Activated CD8-positive, alpha-beta T cell treated with anti-CD3 and anti-CD28 coated beads, Interleukin-2, amount 10 ng/mL, durations not matched to agents 7 days and 5 days (primary cell): Measurements from ENCODE around the gene P2RX2. TPM values are rescaled to one million over a fixed set of nuclear protein-coding genes. Genes with fewer than 3 reads are reported as not detected.

ENCODE experiments used
- ATAC-seq: fragments of 150-1000 bp; cut with Tn5 transposase; one replicate; pipeline ENCODE4 v1.10.0; 2021; ENCODE audit warnings: moderate library complexity
- CTCF ChIA-PET: fragments of 350-600 bp; sonication (Branson Sonifier 250); formaldehyde crosslinking; loops from one replicate; lab custom pipeline; 2021; ENCODE audit warnings: antibody characterized with exemption; lab: Charles Lee
- POLR2A ChIA-PET: fragments of 350-600 bp; sonication (Branson Sonifier 250); formaldehyde crosslinking; loops from one replicate; lab custom pipeline; 2021; ENCODE audit warnings: antibody characterized with exemption; lab: Charles Lee
- DNase-seq: peaks from one replicate; pipeline ENCODE4 v3.0.0-alpha.2; 2020
- H3K27ac Mint-ChIP-seq: one replicate; pipeline ENCODE4 v1.8.0; 2021; ENCODE audit warnings: mild to moderate bottlenecking, mixed read lengths
- H3K27me3 Mint-ChIP-seq: one replicate; pipeline ENCODE4 v1.8.0; 2021; ENCODE audit warnings: low read depth, mixed read lengths
- H3K36me3 Mint-ChIP-seq: one replicate; pipeline ENCODE4 v1.8.0; 2021; ENCODE audit warnings: low read depth, mixed read lengths
- H3K4me1 Mint-ChIP-seq: one replicate; pipeline ENCODE4 v1.8.0; 2021; ENCODE audit warnings: low read depth, mixed read lengths
- H3K4me3 Mint-ChIP-seq: one replicate; pipeline ENCODE4 v1.8.0; 2021; ENCODE audit warnings: mild to moderate bottlenecking, mixed read lengths
- H3K9me3 Mint-ChIP-seq: one replicate; pipeline ENCODE4 v1.8.0; 2022; ENCODE audit warnings: mixed read lengths; ENCODE audit not compliant: insufficient read depth
- total RNA-seq, 2 experiments: library from RNA; stranded (reverse); gene quantifications; one replicate each; pipeline ENCODE4 v1.2.3, GENCODE V29; 2021

P2RX2 gene
- total RNA-seq, 2 experiments from 2014 or later = not detected

GRCh38 chr12:132586929-132587328, 31.6 kb upstream of the P2RX2 start:
- Mint-ChIP-seq H3K4me1 (no peaks in the 10 kb centered on the region), H3K4me3 (no peak overlapping the region), H3K9me3 (no peaks in the 10 kb centered on the region), H3K27ac (no peak overlapping the region), H3K27me3 (no peaks in the 10 kb centered on the region), H3K36me3 (no peaks in the 10 kb centered on the region)
- POLR2A ChIA-PET = no interaction called here
- CTCF ChIA-PET = no interaction called here
- no peak for ATAC-seq
- no peak for DNase-seq

GRCh38 chr12:132587781-132588180, 30.8 kb upstream of the P2RX2 start:
- H3K4me3 Mint-ChIP-seq = no peak overlapping the region
- no peaks in the 10 kb centered on the region for H3K4me1 Mint-ChIP-seq
- DNase-seq (no peak), ATAC-seq (no peak)
- no peaks in the 10 kb centered on the region for H3K27me3 Mint-ChIP-seq
- no peaks in the 10 kb centered on the region for H3K9me3 Mint-ChIP-seq
- POLR2A ChIA-PET = no interaction called here
- CTCF ChIA-PET = no interaction called here
- H3K36me3 Mint-ChIP-seq = no peaks in the 10 kb centered on the region
- no peak overlapping the region for H3K27ac Mint-ChIP-seq

GRCh38 chr12:132588319-132588718, 30.3 kb upstream of the P2RX2 start:
- ChIA-PET POLR2A (no interaction called here), CTCF (no interaction called here)
- ATAC-seq (peak; percentile 38), DNase-seq (no peak)
- no peaks in the 10 kb centered on the region for H3K27me3 Mint-ChIP-seq
- no peaks in the 10 kb centered on the region for H3K9me3 Mint-ChIP-seq
- H3K4me3 Mint-ChIP-seq = no peak overlapping the region
- H3K4me1 Mint-ChIP-seq = no peaks in the 10 kb centered on the region
- no peaks in the 10 kb centered on the region for H3K36me3 Mint-ChIP-seq
- H3K27ac Mint-ChIP-seq = no peak overlapping the region

- CTCF ChIA-PET = interaction anchor here (1.5 kb wide), 1 partner anchor 28 kb away, joined by 6 read pairs; no protein-coding TSS in a partner anchor
- POLR2A ChIA-PET = no interaction called here
- no peaks in the 10 kb centered on the region for H3K9me3 Mint-ChIP-seq
- ATAC-seq = no peak
- DNase-seq = no peak
- H3K4me3 Mint-ChIP-seq = no peak overlapping the region
- H3K27me3 Mint-ChIP-seq = no peaks in the 10 kb centered on the region
- H3K36me3 Mint-ChIP-seq = no peaks in the 10 kb centered on the region
- H3K4me1 Mint-ChIP-seq = no peaks in the 10 kb centered on the region
- H3K27ac Mint-ChIP-seq = no peak overlapping the region
These were observed 29.5 kb upstream of the P2RX2 start for GRCh38 chr12:132588821-132589669.

- ChIA-PET CTCF (interaction anchor here (1.0 to 1.1 kb wide), 2 partner anchors 24 to 30 kb away, joined by 3 to 4 read pairs; no protein-coding TSS in a partner anchor), POLR2A (no interaction called here)
- no peak for DNase-seq
- Mint-ChIP-seq H3K36me3 (no peaks in the 10 kb centered on the region), H3K4me3 (no peak overlapping the region), H3K27ac (no peak overlapping the region), H3K27me3 (no peaks in the 10 kb centered on the region), H3K9me3 (no peaks in the 10 kb centered on the region), H3K4me1 (no peaks in the 10 kb centered on the region)
- ATAC-seq = no peak
These were observed 27.3 kb upstream of the P2RX2 start for GRCh38 chr12:132591107-132591935.

GRCh38 chr12:132592282-132592970, 26.1 kb upstream of the P2RX2 start:
- no peak overlapping the region for H3K27ac Mint-ChIP-seq

GRCh38 chr12:132593071-132593470, 25.5 kb upstream of the P2RX2 start:
- Mint-ChIP-seq H3K27ac (no peak overlapping the region), H3K27me3 (peaks cover 7% of the 10 kb centered on the region), H3K9me3 (no peaks in the 10 kb centered on the region), H3K4me3 (no peak overlapping the region), H3K4me1 (peaks cover 7% of the 10 kb centered on the region), H3K36me3 (no peaks in the 10 kb centered on the region)
- DNase-seq (no peak), ATAC-seq (no peak)
- POLR2A ChIA-PET = no interaction called here
- CTCF ChIA-PET = no interaction called here

More at GRCh38 chr12:132592282-132592970, 26.1 kb upstream of the P2RX2 start:
- H3K27me3 Mint-ChIP-seq = peaks cover 3% of the 10 kb centered on the region
- H3K36me3 Mint-ChIP-seq = no peaks in the 10 kb centered on the region
- ChIA-PET CTCF (no interaction called here), POLR2A (no interaction called here)
- H3K4me1 Mint-ChIP-seq = peaks cover 3% of the 10 kb centered on the region
- ATAC-seq (no peak), DNase-seq (no peak)
- no peak overlapping the region for H3K4me3 Mint-ChIP-seq
- H3K9me3 Mint-ChIP-seq = no peaks in the 10 kb centered on the region

GRCh38 chr12:132593521-132593920, 25.1 kb upstream of the P2RX2 start:
- ChIA-PET CTCF (no interaction called here), POLR2A (no interaction called here)
- DNase-seq (no peak), ATAC-seq (no peak)
- Mint-ChIP-seq H3K27me3 (peaks cover 8% of the 10 kb centered on the region), H3K9me3 (no peaks in the 10 kb centered on the region), H3K4me1 (peaks cover 8% of the 10 kb centered on the region), H3K27ac (no peak overlapping the region), H3K4me3 (no peak overlapping the region), H3K36me3 (no peaks in the 10 kb centered on the region)

- ChIA-PET POLR2A (no interaction called here), CTCF (interaction anchor here (1.1 kb wide), 1 partner anchor 179 kb away, joined by 4 read pairs; no protein-coding TSS in a partner anchor)
- DNase-seq = peak; percentile 35
- Mint-ChIP-seq H3K36me3 (no peaks in the 10 kb centered on the region), H3K4me3 (no peak overlapping the region), H3K9me3 (no peaks in the 10 kb centered on the region), H3K4me1 (peaks cover 12% of the 10 kb centered on the region), H3K27me3 (peaks cover 12% of the 10 kb centered on the region), H3K27ac (no peak overlapping the region)
- ATAC-seq = peak; percentile 69
These were observed 24.6 kb upstream of the P2RX2 start for GRCh38 chr12:132593938-132594358.

- Mint-ChIP-seq H3K9me3 (no peaks in the 10 kb centered on the region), H3K27ac (no peak overlapping the region), H3K27me3 (peaks cover 21% of the 10 kb centered on the region)
These were observed 23.4 kb upstream of the P2RX2 start for GRCh38 chr12:132595183-132595582.

GRCh38 chr12:132596016-132596415, 22.6 kb upstream of the P2RX2 start:
- H3K9me3 Mint-ChIP-seq = no peaks in the 10 kb centered on the region
- DNase-seq (no peak), ATAC-seq (no peak)
- no peaks in the 10 kb centered on the region for H3K36me3 Mint-ChIP-seq
- ChIA-PET POLR2A (no interaction called here), CTCF (interaction anchor here (1.3 kb wide), 1 partner anchor 19 kb away, joined by 3 read pairs; no protein-coding TSS in a partner anchor)
- H3K4me1 Mint-ChIP-seq = peaks cover 23% of the 10 kb centered on the region
- peaks cover 24% of the 10 kb centered on the region for H3K27me3 Mint-ChIP-seq
- no peak overlapping the region for H3K4me3 Mint-ChIP-seq
- no peak overlapping the region for H3K27ac Mint-ChIP-seq

More at GRCh38 chr12:132595183-132595582, 23.4 kb upstream of the P2RX2 start:
- no peak for DNase-seq
- Mint-ChIP-seq H3K4me3 (no peak overlapping the region), H3K36me3 (no peaks in the 10 kb centered on the region), H3K4me1 (peaks cover 16% of the 10 kb centered on the region)
- no peak for ATAC-seq
- POLR2A ChIA-PET = no interaction called here
- CTCF ChIA-PET = interaction anchor here (1.1 to 1.3 kb wide), 3 partner anchors 20 to 180 kb away, joined by 3 to 5 read pairs (median 4); no protein-coding TSS in a partner anchor
